Stomach (tissue), 9 donors: ENCODE results near the gene FUZ. TPM values are rescaled to one million over a fixed set of nuclear protein-coding genes. Genes with fewer than 3 reads are reported as not detected.

Experiments
- DNase-seq, 2 donors: peaks; one replicate each; pipeline versions ENCODE4 v3.0.0 to v3.0.0-alpha.2; 2013 to 2019
- H3K27ac ChIP-seq, 5 donors: fragments of 200-600 bp in 4 of 5; sonication (generic) in 4 of 5; one replicate each; pipeline ENCODE4 v1.5.1; 2013 to 2019; ENCODE audit warnings: mild to moderate bottlenecking in 1 of 5, moderate library complexity in 1 of 5
- H3K27me3 ChIP-seq, 3 donors: fragments of 200-600 bp; sonication (generic); one replicate each; pipeline ENCODE4 v1.5.1; 2017 to 2019; ENCODE audit warnings: mixed run types in 1 of 3
- H3K36me3 ChIP-seq, 4 donors: fragments of 200-600 bp; sonication (generic); 1 replicate in 3 of 4; 2 replicates in 1 of 4; pipeline ENCODE4 v1.5.1; 2016 to 2019
- H3K4me1 ChIP-seq, 4 donors: fragments of 200-600 bp; sonication (generic); one replicate each; pipeline ENCODE4 v1.5.1; 2016 to 2019
- H3K4me3 ChIP-seq, 4 donors: fragments of 200-600 bp; sonication (generic) in 3 of 4; one replicate each; pipeline ENCODE4 v1.5.1; 2016 to 2019; ENCODE audit warnings: mild to moderate bottlenecking in 1 of 4
- H3K9me3 ChIP-seq, 4 donors: fragments of 200-600 bp; sonication (generic); one replicate each; pipeline ENCODE4 v1.5.1; 2016 to 2019
- CTCF ChIP-seq, 7 experiments: fragments of 450-650 bp in 4 of 7; fragments of 200-600 bp in 3 of 7; sonication (generic) in 3 of 7; IDR thresholded peaks; one replicate each; pipeline ENCODE4 v1.5.1; 2016 to 2019; ENCODE audit warnings: antibody characterized with exemption in 7 of 7, control low read depth in 2 of 7, mild to moderate bottlenecking in 1 of 7
- EP300 ChIP-seq: sonication (generic); formaldehyde crosslinking; IDR thresholded peaks from one replicate; pipeline ENCODE4 v1.6.1; 2017; ENCODE audit warnings: antibody characterized with exemption
- POLR2A ChIP-seq, 4 donors: fragments of 450-650 bp; IDR thresholded peaks; one replicate each; pipeline ENCODE4 v1.6.1; 2016; ENCODE audit warnings: antibody characterized with exemption in 4 of 4, control low read depth in 2 of 4, mild to moderate bottlenecking in 1 of 4, moderate library complexity in 1 of 4
- POLR2AphosphoS5 ChIP-seq, 3 donors: sonication (generic); formaldehyde crosslinking; IDR thresholded peaks; one replicate each; pipeline ENCODE4 v1.6.1; 2016; ENCODE audit warnings: antibody characterized with exemption in 3 of 3
- WGBS, 5 donors: extraction: QIAGEN DNeasy Blood & Tissue Kit in 3 of 5; methylation state at CpG; one replicate each; pipeline versions ENCODE4 v1.1.5 to v1.1.7; 2013 to 2018; 5-methylcytosine and 5-hydroxymethylcytosine counted together
- intact Hi-C: fragments of 100-400 bp; cut with DNase I; formaldehyde crosslinking; loops from one replicate; pipeline ENCODE4 v1.15.1; 2023; ENCODE audit warnings: low total_unique reads
- polyA plus RNA-seq, 3 donors: library from polyadenylated mRNA; stranded (reverse); fragments of 200-250 nt; gene quantifications; one replicate each; pipeline ENCODE4 v1.2.3, GENCODE V29; 2013
- total RNA-seq, 5 donors: library from RNA; depleted of rRNA; stranded (reverse); fragments of >200 nt; gene quantifications; one replicate each; pipeline versions ENCODE4 v1.1.0 to v1.2.3, GENCODE V29; 2014 to 2016
- donor health status: healthy with polysubstance abuse.
- donor health status: Bipolar disorder and iron deficiency.
- donor health status: healthy.

Gene FUZ
- total and polyA plus RNA-seq, 8 donors = 1.2 to 37.4 (median 15.5) TPM

DNA sequence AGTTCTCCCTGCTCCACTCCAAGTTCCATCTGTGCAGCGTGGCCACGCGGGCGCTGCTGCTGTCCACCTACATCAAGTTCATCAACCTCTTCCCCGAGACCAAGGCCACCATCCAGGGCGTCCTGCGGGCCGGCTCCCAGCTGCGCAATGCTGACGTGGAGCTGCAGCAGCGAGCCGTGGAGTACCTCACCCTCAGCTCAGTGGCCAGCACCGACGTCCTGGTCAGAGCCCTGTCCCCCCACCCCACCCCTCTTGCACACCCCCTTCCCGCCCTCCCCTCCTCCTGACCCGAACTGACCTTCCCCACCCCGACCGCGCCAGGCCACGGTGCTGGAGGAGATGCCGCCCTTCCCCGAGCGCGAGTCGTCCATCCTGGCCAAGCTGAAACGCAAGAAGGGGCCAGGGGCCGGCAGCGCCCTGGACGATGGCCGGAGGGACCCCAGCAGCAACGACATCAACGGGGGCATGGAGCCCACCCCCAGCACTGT lies 11.6 kb downstream of the FUZ start:
- TF ChIP-seq POLR2A (IDR thresholded peaks at IDR 0.05) = no peak
- no peak for TF ChIP-seq POLR2AphosphoS5 (IDR thresholded peaks at IDR 0.05)
- TF ChIP-seq EP300 = no peak
- TF ChIP-seq CTCF (IDR thresholded peaks at IDR 0.05) = no peak
- peak in 1 of 2 donors; percentile 26 for DNase-seq
- Histone ChIP-seq H3K36me3 (peaks cover 68 to 100% (median 100%) of the 10 kb centered on the region in 4 donors), H3K4me1 (peaks cover 0 to 31% (median 12%) of the 10 kb centered on the region in 4 donors), H3K9me3 (no peaks in the 10 kb centered on the region), H3K4me3 (peak overlapping the region; percentile 39 to 46 (median 42)), H3K27me3 (no peaks in the 10 kb centered on the region), H3K27ac (peak overlapping the region in 4 of 5 donors; percentile 39 to 72 (median 50))
- WGBS, 5 donors = 57 to 91% (median 80%) methylated on average over 7 to 32 of the region's 32 CpGs
- intact Hi-C loops = no loop called here

DNA sequence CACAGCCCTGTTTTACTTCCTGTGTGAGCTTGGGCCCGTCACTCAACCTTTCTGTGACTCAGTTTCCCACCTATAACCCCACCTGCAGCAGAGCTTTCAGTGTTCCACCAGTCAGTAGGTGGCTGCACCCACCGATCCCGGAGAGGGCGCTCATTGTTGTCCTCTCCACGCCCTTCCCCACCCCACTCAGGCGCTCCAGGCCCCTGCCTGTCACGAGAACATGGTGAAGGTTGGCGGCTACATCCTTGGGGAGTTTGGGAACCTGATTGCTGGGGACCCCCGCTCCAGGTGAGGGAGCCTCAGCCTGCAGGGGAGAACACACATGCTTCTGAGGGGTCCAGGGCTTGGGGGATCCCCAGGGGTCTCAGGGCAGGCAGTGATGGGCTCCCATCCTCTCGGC lies 12.3 kb downstream of the FUZ start:
- no peak for DNase-seq
- Histone ChIP-seq H3K4me1 (peaks cover 0 to 30% (median 12%) of the 10 kb centered on the region in 4 donors), H3K36me3 (peaks cover 75 to 100% (median 100%) of the 10 kb centered on the region in 4 donors), H3K4me3 (no peak overlapping the region), H3K27ac (no peak overlapping the region), H3K27me3 (no peaks in the 10 kb centered on the region), H3K9me3 (no peaks in the 10 kb centered on the region)
- intact Hi-C loops = no loop called here
- TF ChIP-seq POLR2A (IDR thresholded peaks at IDR 0.05) (no peak), EP300 (no peak), CTCF (IDR thresholded peaks at IDR 0.05) (no peak), POLR2AphosphoS5 (IDR thresholded peaks at IDR 0.05) (no peak)
- WGBS, 5 donors = 92 to 99% (median 95%) methylated on average over 9 to 10 of the region's 10 CpGs

- H3K27me3 ChIP-seq = no peaks in the 10 kb centered on the region
- no peak overlapping the region for H3K27ac ChIP-seq
- intact Hi-C loops = loop anchor here (10.0 kb wide), 1 partner anchor 95 kb away; no protein-coding TSS in a partner anchor
- peaks cover 81 to 100% (median 100%) of the 10 kb centered on the region in 4 donors for H3K36me3 ChIP-seq
- TF ChIP-seq EP300 = no peak
- no peak for TF ChIP-seq POLR2AphosphoS5 (IDR thresholded peaks at IDR 0.05)
- TF ChIP-seq CTCF (IDR thresholded peaks at IDR 0.05) = no peak
- TF ChIP-seq POLR2A (IDR thresholded peaks at IDR 0.05) = no peak
- H3K4me3 ChIP-seq = no peak overlapping the region
- no peaks in the 10 kb centered on the region for H3K9me3 ChIP-seq
- peaks cover 0 to 22% (median 12%) of the 10 kb centered on the region in 4 donors for H3K4me1 ChIP-seq
- no peak for DNase-seq
- WGBS, 5 donors = 90 to 100% (median 94%) methylated on average over 1 to 25 of the region's 25 CpGs
These were observed 13.2 kb downstream of the FUZ start for GRCh38 chr19:49799798-49800376.

DNA sequence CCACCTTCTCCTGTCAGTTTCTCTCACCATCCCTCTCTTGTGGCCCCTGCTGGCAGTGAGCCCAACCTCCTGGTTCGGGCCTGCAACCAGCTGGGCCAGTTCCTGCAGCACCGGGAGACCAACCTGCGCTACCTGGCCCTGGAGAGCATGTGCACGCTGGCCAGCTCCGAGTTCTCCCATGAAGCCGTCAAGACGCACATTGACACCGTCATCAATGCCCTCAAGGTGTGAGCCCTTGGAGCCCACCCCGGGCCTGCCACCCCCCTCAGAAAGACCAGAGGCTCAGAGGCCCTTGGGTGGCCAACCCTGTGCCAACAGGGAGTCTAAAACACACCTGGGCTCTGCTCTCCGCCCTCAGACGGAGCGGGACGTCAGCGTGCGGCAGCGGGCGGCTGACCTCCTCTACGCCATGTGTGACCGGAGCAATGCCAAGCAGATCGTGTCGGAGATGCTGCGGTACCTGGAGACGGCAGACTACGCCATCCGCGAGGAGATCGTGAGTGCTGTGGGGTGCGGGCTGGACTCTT lies 13.8 kb downstream of the FUZ start:
- DNase-seq = no peak
- no peak for TF ChIP-seq CTCF (IDR thresholded peaks at IDR 0.05)
- no peak for TF ChIP-seq POLR2A (IDR thresholded peaks at IDR 0.05)
- TF ChIP-seq EP300 = no peak
- no peak for TF ChIP-seq POLR2AphosphoS5 (IDR thresholded peaks at IDR 0.05)
- no peak overlapping the region for H3K4me3 ChIP-seq
- H3K9me3 ChIP-seq = no peaks in the 10 kb centered on the region
- WGBS, 5 donors = 88 to 93% (median 92%) methylated on average over 28 of the region's 28 CpGs
- H3K27me3 ChIP-seq = no peaks in the 10 kb centered on the region
- intact Hi-C loops = loop anchor here (10.0 kb wide), 1 partner anchor 95 kb away; no protein-coding TSS in a partner anchor
- no peak overlapping the region for H3K27ac ChIP-seq
- peaks cover 81 to 100% (median 100%) of the 10 kb centered on the region in 4 donors for H3K36me3 ChIP-seq
- H3K4me1 ChIP-seq = peaks cover 0 to 22% (median 12%) of the 10 kb centered on the region in 4 donors
